HS-5 (cell line): Measurements from ENCODE around the gene PNKD.

Experiments used
- DNase-seq: peaks from one replicate; pipeline ENCODE4 v3.0.0-alpha.2; 2012; ENCODE audit warnings: low read depth

The PNKD gene

GRCh38 chr2:218395826-218396687 is 125.7 kb downstream of the PNKD start:
- peak; percentile 94 for DNase-seq
